ENCODE measurements around the gene NAP1L4. TPM values are rescaled to one million over a fixed set of nuclear protein-coding genes. Genes with fewer than 3 reads are reported as not detected.
A peak's percentile ranks its signal among the peaks of the same experiment; 100 is the strongest.

Gene NAP1L4
- total and polyA plus RNA-seq, 2 of the 4 experiments (the other 2 are of a cell fraction): 71.5 to 80.7 TPM

- Histone ChIP-seq H2BK5ac (ENCODE audit: low read depth, low read length, poor library complexity, severe bottlenecking) (peak overlapping the region; percentile 36), H3K9me3 (ENCODE audit: control insufficient read depth, insufficient read depth, low read length) (peaks cover 5% of the 10 kb centered on the region), H2BK120ac (ENCODE audit: low read depth, low read length) (no peak overlapping the region), H3K27ac (ENCODE audit: insufficient read depth, low read length) (no peak overlapping the region; the same call in 1 of the 2 replicates), H3K4ac (ENCODE audit: low read depth, low read length) (peak overlapping the region; percentile 18), H3K79me1 (ENCODE audit: low read depth in 1 of 2, low read length in 2 of 2) (peaks cover 0 to 6% of the 10 kb centered on the region in 2 experiments; a peak in 2 of 4 replicates), H4K91ac (ENCODE audit: insufficient read depth, low read depth, low read length) (peak overlapping the region; percentile 11; the same call in 1 of the 2 replicates), H4K20me1 (ENCODE audit: insufficient read depth, low read length) (peaks cover 4% of the 10 kb centered on the region; the same call in 1 of the 2 replicates), H4K5ac (ENCODE audit: low read depth, low read length) (no peak overlapping the region; the same call in 1 of the 2 replicates), H3K36me3 (ENCODE audit: control insufficient read depth, insufficient read depth, low read length) (no peaks in the 10 kb centered on the region), H3K9me1 (ENCODE audit: insufficient read depth, low read length) (no peaks in the 10 kb centered on the region), H3K4me1 (ENCODE audit: control insufficient read depth, insufficient read depth, low read length) (peaks cover 9% of the 10 kb centered on the region), H3K27me3 (ENCODE audit: control insufficient read depth, insufficient read depth, low read length) (no peaks in the 10 kb centered on the region), H2AFZ (replicated peaks; ENCODE audit: low read length, poor library complexity) (peak overlapping the region; percentile 74), H3K18ac (ENCODE audit: low read depth, low read length) (no peak overlapping the region), H3K4me2 (ENCODE audit: low read depth, low read length) (no peak overlapping the region), H2AK9ac (replicated peaks; ENCODE audit: low read depth, low read length, poor library complexity) (peak overlapping the region; percentile 55), H4K8ac (ENCODE audit: low read depth in 2 of 2, low read length in 2 of 2) (peak overlapping the region; percentile 20 to 65; a peak in 1 of 4 replicates), H2AK5ac (ENCODE audit: low read depth, low read length) (peak overlapping the region; percentile 90), H3K9ac (ENCODE audit: low read depth, low read length) (no peak overlapping the region), H3K4me3 (ENCODE audit: insufficient read depth, low read depth, low read length) (no peak overlapping the region), H3K56ac (ENCODE audit: extremely low read depth, insufficient read depth, low read length) (no peak overlapping the region), H3K23ac (ENCODE audit: low read depth, low read length) (no peak overlapping the region), H2BK15ac (ENCODE audit: low read depth, low read length) (no peak overlapping the region; the same call in 2 of the 3 replicates), H2BK20ac (ENCODE audit: low read depth, low read length) (no peak overlapping the region), H3K14ac (replicated peaks; ENCODE audit: low read depth, low read length) (no peak overlapping the region)
- in situ Hi-C loops (cut with MboI; ENCODE audit: low sequenced_read_pairs) (no loop called here), intact Hi-C loops (cut with micrococcal nuclease) (no loop called here), dilution Hi-C loops (cut with HindIII; ENCODE audit: low sequenced_read_pairs, unreplicated experiment) (no loop called here)
- WGBS, 2 experiments (ENCODE audit: extremely low coverage in 2 of 2, insufficient read length in 1 of 2): 53% methylated on average over 3 of the region's 12 CpGs; no CpG with 5 or more reads in 1 of the 2 experiments
- DNase-seq: peak; percentile 75
- TF ChIP-seq POLR2A (IDR thresholded peaks at IDR 0.05; ENCODE audit: low read depth, low read length) (peak; percentile 29; the same call in 1 of the 2 replicates), SMC3 (IDR thresholded peaks at IDR 0.05; ENCODE audit: low read depth, low read length) (no peak), MAZ (IDR thresholded peaks at IDR 0.05; ENCODE audit: borderline replicate concordance, low read depth, low read length) (0 out of 2 replicates have a peak, but pooled peaks have one; percentile 33), CEBPB (IDR thresholded peaks at IDR 0.05; ENCODE audit: low read depth, low read length) (peak; percentile 71)
- no TSS peak for BruUV-seq (replicated peaks)
- ChIA-PET POLR2A (ENCODE audit: unreplicated experiment) (no interaction called here), CTCF (no interaction called here)
- ATAC-seq (ENCODE audit: low read depth): peak; percentile 36
These were observed 58.6 kb downstream of the NAP1L4 start for GRCh38 chr11:2933375-2934020.

Measured in IMR-90 (cell line).